GM21825 (cell line): Measurements from ENCODE around the gene URGCP.
"Not testable (repeated sequence)": the region's sequence is repeated elsewhere in the genome, so short reads cannot be mapped to it uniquely, and the experiment has no call there.

ENCODE experiments used
- ATAC-seq: cut with Tn5 transposase; IDR thresholded peaks from one replicate; pipeline ENCODE4 v1.9.1; 2021; ENCODE audit warnings: mild to moderate bottlenecking, moderate library complexity; ENCODE audit not compliant: unreplicated experiment

URGCP gene

DNA sequence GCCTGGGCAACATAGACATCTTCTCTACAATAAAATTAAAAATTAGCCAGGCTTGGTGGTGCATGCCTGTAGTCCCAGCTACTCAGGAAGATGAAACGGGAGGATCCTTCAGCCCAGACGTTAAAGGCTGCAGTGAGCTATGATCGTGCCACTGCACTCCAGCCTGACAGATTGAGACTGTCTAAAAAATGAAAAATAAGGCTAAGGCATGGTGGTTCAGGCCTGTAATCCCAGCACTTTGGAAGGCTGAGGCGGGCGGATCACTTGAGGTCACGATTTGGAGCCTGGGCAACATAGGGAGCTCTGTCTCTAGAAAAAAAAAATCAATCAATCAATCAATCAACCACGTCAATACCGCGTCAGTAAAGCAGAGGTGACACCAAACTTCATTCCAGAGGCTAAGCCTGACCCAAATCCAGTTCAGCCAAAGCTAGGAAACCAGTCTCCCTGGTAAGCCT lies 68.2 kb downstream of the URGCP start:
- no peak for ATAC-seq

DNA sequence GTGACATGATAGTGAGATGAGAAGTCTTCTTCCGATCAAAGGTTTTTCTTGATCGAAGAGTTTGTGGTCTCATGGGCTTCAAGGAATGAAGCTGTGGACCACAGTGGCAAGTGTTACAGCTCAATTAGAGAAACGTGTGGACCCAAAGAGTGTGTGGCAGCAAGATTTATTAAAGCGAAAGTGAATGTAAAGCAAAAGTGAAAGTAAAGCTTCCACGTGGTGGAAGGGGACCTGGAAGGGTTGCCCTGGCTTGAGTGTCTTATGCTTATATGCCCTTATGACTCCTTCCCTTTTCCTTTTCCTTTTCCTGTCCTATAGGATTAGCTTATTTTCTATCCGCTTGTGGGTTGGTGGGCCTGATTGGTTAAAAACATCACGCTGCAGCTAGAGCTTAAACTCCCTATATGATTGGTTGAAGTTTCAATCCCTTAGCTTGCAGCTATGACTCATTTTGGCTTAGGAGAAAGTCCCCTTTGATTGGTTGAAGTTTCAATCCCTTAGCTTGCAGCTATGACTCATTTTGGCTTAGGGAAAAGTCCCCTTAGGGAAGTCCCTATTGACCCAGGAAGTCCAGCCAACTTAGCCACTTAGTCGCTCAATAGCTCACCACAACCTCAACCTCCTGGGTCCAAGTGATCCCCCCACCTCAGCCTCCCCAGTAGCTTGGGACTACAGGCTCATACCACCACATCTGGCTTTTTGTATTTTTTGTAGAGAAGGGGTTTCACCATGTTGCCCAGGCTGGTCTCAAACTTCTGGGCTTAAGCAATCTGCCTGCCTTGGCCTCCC lies 71.7 kb downstream of the URGCP start:
- peak; percentile 49 for ATAC-seq

DNA sequence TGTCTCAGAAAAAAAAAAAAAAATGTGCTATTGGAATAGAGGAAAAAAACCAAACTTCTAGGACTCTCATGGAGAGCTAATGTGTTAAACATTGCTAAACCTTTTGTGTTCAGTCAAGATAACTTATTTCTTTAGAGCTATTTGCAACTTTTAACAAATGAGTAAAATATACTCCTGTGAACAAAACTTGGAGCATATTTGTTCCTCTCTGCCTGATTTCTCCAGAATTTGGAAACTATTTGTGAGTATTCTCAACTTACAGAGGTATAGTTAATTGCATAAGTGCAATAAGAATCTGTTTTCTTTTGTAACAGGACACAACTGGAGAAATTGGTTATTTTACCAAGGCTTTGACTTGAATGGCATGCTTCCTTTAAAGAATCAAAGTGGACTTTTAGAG lies 75.5 kb downstream of the URGCP start:
- not testable (repeated sequence) for ATAC-seq
